H1 (cell line): ENCODE results near the gene TMEM243. TPM values are rescaled to one million over a fixed set of nuclear protein-coding genes. Genes with fewer than 3 reads are reported as not detected.
A peak's percentile ranks its signal among the peaks of the same experiment; 100 is the strongest.

Source experiments
- CTCF ChIA-PET: fragments of 300-600 bp; sonication (Branson Sonifier 250); formaldehyde crosslinking; loops from one replicate; lab custom pipeline; 2021; ENCODE audit not compliant: partially characterized antibody; lab: Charles Lee
- POLR2A ChIA-PET: fragments of 300-600 bp; sonication (Branson Sonifier 250); formaldehyde crosslinking; loops from one replicate; lab custom pipeline; 2021; ENCODE audit warnings: inconsistent platforms; ENCODE audit not compliant: partially characterized antibody; lab: Charles Lee
- DNase-seq, 2 experiments: peaks; one replicate each; pipeline versions ENCODE4 v3.0.0 to v3.0.0-alpha.2; 2010 to 2022; ENCODE audit warnings: low spot score in 2 of 2, low read depth in 1 of 2, mixed read lengths in 1 of 2
- FAIRE-seq: peaks from 2 replicates; lab custom pipeline; 2011; peaks lifted over from hg19 to GRCh38; lab: Jason Lieb, UNC
- H2AFZ ChIP-seq: 2 replicates; pipeline ENCODE4 v1.8.1; 2012; ENCODE audit warnings: low read length, inconsistent platforms
- H2AK5ac ChIP-seq: 2 replicates; pipeline ENCODE4 v1.6.1; 2013; ENCODE audit warnings: low read depth, low read length
- H2BK120ac ChIP-seq: replicated peaks from 2 replicates; pipeline ENCODE3; 2013; ENCODE audit warnings: low read depth, low read length, inconsistent platforms
- H2BK12ac ChIP-seq: 2 replicates; pipeline ENCODE4 v1.6.1; 2013; ENCODE audit warnings: low read depth, low read length
- H2BK15ac ChIP-seq: 2 replicates; pipeline ENCODE4 v1.6.1; 2013; ENCODE audit warnings: low read length
- H2BK20ac ChIP-seq: 2 replicates; pipeline ENCODE4 v1.6.1; 2013; ENCODE audit warnings: low read length
- H2BK5ac ChIP-seq: 2 replicates; pipeline ENCODE4 v1.6.1; 2013; ENCODE audit warnings: low read depth, low read length
- H3K14ac ChIP-seq: 2 replicates; pipeline ENCODE4 v1.6.1; 2013; ENCODE audit warnings: inconsistent platforms; ENCODE audit not compliant: insufficient read length
- H3K18ac ChIP-seq: 2 replicates; pipeline ENCODE4 v1.6.1; 2013; ENCODE audit warnings: low read length; ENCODE audit errors: extremely low read depth
- H3K23ac ChIP-seq: 2 replicates; pipeline ENCODE4 v1.6.1; 2013; ENCODE audit warnings: inconsistent platforms; ENCODE audit not compliant: insufficient read length
- H3K23me2 ChIP-seq: 2 replicates; pipeline ENCODE4 v1.6.1; 2013; ENCODE audit warnings: low read depth, low read length
- H3K27ac ChIP-seq: 2 replicates; pipeline ENCODE4 v1.6.1; 2011; ENCODE audit warnings: low read depth, low read length, inconsistent platforms
- H3K27me3 ChIP-seq, 4 experiments: replicated peaks in 1 of 4; 1 replicate in 1 of 4; 2 replicates in 3 of 4; pipeline versions ENCODE4 v1.6.1 to v1.8.1; 2011 to 2013; ENCODE audit warnings: low read length in 3 of 4, mild to moderate bottlenecking in 3 of 4, inconsistent platforms in 2 of 4, mixed read lengths in 2 of 4, moderate library complexity in 1 of 4; ENCODE audit not compliant: control insufficient read depth in 3 of 4, insufficient read depth in 3 of 4; ENCODE audit errors: extremely low read depth in 1 of 4
- H3K36me3 ChIP-seq, 4 experiments: 2 replicates each; pipeline versions ENCODE4 v1.6.1 to v1.8.1; 2011 to 2013; ENCODE audit warnings: mild to moderate bottlenecking in 4 of 4, low read length in 3 of 4, moderate library complexity in 2 of 4, control low read depth in 1 of 4, inconsistent platforms in 1 of 4; ENCODE audit not compliant: insufficient read depth in 4 of 4, control insufficient read depth in 2 of 4
- H3K4ac ChIP-seq: replicated peaks from 2 replicates; pipeline ENCODE3; 2013; ENCODE audit warnings: low read length, low read depth, mixed read lengths, inconsistent platforms; ENCODE audit not compliant: insufficient read length
- H3K4me1 ChIP-seq, 4 experiments: replicated peaks in 1 of 4; 1 replicate in 1 of 4; 2 replicates in 3 of 4; pipeline versions ENCODE4 v1.6.1 to v1.8.1; 2011 to 2013; ENCODE audit warnings: low read length in 3 of 4, inconsistent platforms in 2 of 4, mixed read lengths in 1 of 4; ENCODE audit not compliant: insufficient read depth in 4 of 4, control insufficient read depth in 3 of 4
- H3K4me2 ChIP-seq, 2 experiments: 2 replicates each; pipeline versions ENCODE4 v1.6.1 to v1.8.1; 2011 to 2013; ENCODE audit warnings: low read depth in 2 of 2, low read length in 2 of 2, control low read depth in 1 of 2, inconsistent platforms in 1 of 2, mild to moderate bottlenecking in 1 of 2; ENCODE audit not compliant: insufficient read depth in 1 of 2
- H3K4me3 ChIP-seq, 4 experiments: fragments of 200-600, 300-600 bp in 1 of 4; sonication (generic), shearing (Covaris generic), sonication (Bioruptor Twin) in 1 of 4; 2 replicates each; pipeline versions ENCODE4 v1.5.1 to v1.8.1; 2011 to 2016; ENCODE audit warnings: low read length in 4 of 4, low read depth in 3 of 4, control low read depth in 2 of 4, inconsistent platforms in 2 of 4, mild to moderate bottlenecking in 2 of 4, mixed read lengths in 1 of 4, moderate library complexity in 1 of 4; ENCODE audit not compliant: insufficient read depth in 2 of 4; ENCODE audit errors: extremely low read depth in 1 of 4
- H3K56ac ChIP-seq: replicated peaks from 2 replicates; pipeline ENCODE3; 2013; ENCODE audit warnings: low read depth, mild to moderate bottlenecking, mixed read lengths, low read length, inconsistent platforms; ENCODE audit not compliant: insufficient read length
- H3K79me1 ChIP-seq: 2 replicates; pipeline ENCODE4 v1.6.1; 2013; ENCODE audit warnings: low read depth, low read length, control low read depth
- H3K79me2 ChIP-seq, 2 experiments: 2 replicates each; pipeline versions ENCODE4 v1.6.1 to v1.8.1; 2012 to 2013; ENCODE audit warnings: low read length in 2 of 2, mild to moderate bottlenecking in 2 of 2, inconsistent platforms in 1 of 2; ENCODE audit not compliant: insufficient read depth in 2 of 2, control insufficient read depth in 1 of 2
- H3K9ac ChIP-seq, 4 experiments: replicated peaks in 1 of 4; 1 replicate in 1 of 4; 2 replicates in 3 of 4; pipeline versions ENCODE4 v1.6.1 to v1.8.1; 2011 to 2013; ENCODE audit warnings: low read depth in 3 of 4, low read length in 3 of 4, control low read depth in 2 of 4, mild to moderate bottlenecking in 2 of 4, moderate library complexity in 2 of 4, inconsistent platforms in 1 of 4; ENCODE audit errors: extremely low read depth in 1 of 4
- H3K9me3 ChIP-seq, 2 experiments: 2 replicates each; pipeline versions ENCODE4 v1.6.1 to v1.8.1; 2012 to 2013; ENCODE audit warnings: mild to moderate bottlenecking in 2 of 2, moderate library complexity in 2 of 2, control low read depth in 1 of 2, inconsistent platforms in 1 of 2, low read depth in 1 of 2, low read length in 1 of 2, mixed read lengths in 1 of 2; ENCODE audit not compliant: insufficient read depth in 2 of 2
- H4K20me1 ChIP-seq, 2 experiments: replicated peaks in 1 of 2; 2 replicates each; pipeline versions ENCODE3 to v1.8.1; 2011 to 2013; ENCODE audit warnings: inconsistent platforms in 2 of 2, low read length in 2 of 2, mild to moderate bottlenecking in 1 of 2; ENCODE audit not compliant: insufficient read depth in 2 of 2, control insufficient read depth in 1 of 2
- H4K5ac ChIP-seq: 2 replicates; pipeline ENCODE4 v1.6.1; 2013; ENCODE audit warnings: low read length, low read depth, mixed read lengths, inconsistent platforms; ENCODE audit not compliant: insufficient read length
- H4K8ac ChIP-seq: 2 replicates; pipeline ENCODE4 v1.8.0; 2013; ENCODE audit warnings: mild to moderate bottlenecking, moderate library complexity, low read length, inconsistent platforms; ENCODE audit not compliant: insufficient read depth; ENCODE audit errors: extremely low read depth
- H4K91ac ChIP-seq: replicated peaks from 2 replicates; pipeline ENCODE3; 2013; ENCODE audit warnings: low read length, mixed read lengths, inconsistent platforms; ENCODE audit not compliant: insufficient read length
- BACH1 ChIP-seq: IDR thresholded peaks from 2 replicates; pipeline ENCODE4 v1.6.1; 2012; ENCODE audit warnings: low read length, improper control_type of control experiment
- MAFK ChIP-seq: IDR thresholded peaks from 2 replicates; pipeline ENCODE4 v1.6.1; 2012; ENCODE audit warnings: low read depth, mild to moderate bottlenecking, improper control_type of control experiment, low read length
- RFX5 ChIP-seq: IDR thresholded peaks from 2 replicates; pipeline ENCODE4 v1.6.1; 2011; ENCODE audit warnings: low read depth, low read length, improper control_type of control experiment, borderline replicate concordance
- SP1 ChIP-seq: IDR thresholded peaks from 2 replicates; pipeline ENCODE4 v1.6.1; 2011; ENCODE audit warnings: low read depth, low read length
- WGBS, 2 experiments: shearing (Covaris generic) in 1 of 2; methylation state at CpG; one replicate each; pipeline versions ENCODE4 v1.1.6 to v1.1.7; 2013 to 2015; ENCODE audit warnings: low lambda C conversion rate in 2 of 2, mixed read lengths in 2 of 2, inconsistent platforms in 1 of 2, low coverage in 1 of 2, missing lambda C conversion rate in 1 of 2; ENCODE audit not compliant: insufficient replicate concordance in 2 of 2, insufficient coverage in 1 of 2, insufficient read length in 1 of 2; ENCODE audit errors: extremely low coverage in 1 of 2, missing lambda C conversion rate in 1 of 2; 5-methylcytosine and 5-hydroxymethylcytosine counted together
- polyA plus RNA-seq, 7 experiments: library from polyadenylated mRNA; depleted of rRNA in 3 of 7; stranded (reverse) in 5 of 7; unstranded in 2 of 7; fragments of >200 nt in 5 of 7; fragments of 200-250 nt in 2 of 7; gene quantifications; 1 replicate in 5 of 7; 2 replicates in 1 of 7; 4 replicates in 1 of 7; pipeline versions ENCODE4 v1.2.1 to v1.2.3, GENCODE V29; 2011 to 2013; ENCODE audit warnings: missing spikeins in 2 of 7, mixed read lengths in 2 of 7
- total RNA-seq: library from RNA; stranded (reverse); fragmentation: NEBNext Ultra II Directional; extraction: Animal tissue kit (Norgen Biotek cat#: 25700); gene quantifications from 2 replicates; pipeline ENCODE4 v1.2.1, GENCODE V29; 2021
- TF ChIP-seq, protein P1 (sequence below): IDR thresholded peaks from 2 replicates; pipeline ENCODE4 v1.6.1; 2012; ENCODE audit warnings: low read length, inconsistent platforms

TMEM243 gene
- total and polyA plus RNA-seq, 2 of the 8 experiments (the other 6 are each of a cell fraction or from before 2014, with no cell fraction given) = 23.7 to 27.6 TPM

DNA sequence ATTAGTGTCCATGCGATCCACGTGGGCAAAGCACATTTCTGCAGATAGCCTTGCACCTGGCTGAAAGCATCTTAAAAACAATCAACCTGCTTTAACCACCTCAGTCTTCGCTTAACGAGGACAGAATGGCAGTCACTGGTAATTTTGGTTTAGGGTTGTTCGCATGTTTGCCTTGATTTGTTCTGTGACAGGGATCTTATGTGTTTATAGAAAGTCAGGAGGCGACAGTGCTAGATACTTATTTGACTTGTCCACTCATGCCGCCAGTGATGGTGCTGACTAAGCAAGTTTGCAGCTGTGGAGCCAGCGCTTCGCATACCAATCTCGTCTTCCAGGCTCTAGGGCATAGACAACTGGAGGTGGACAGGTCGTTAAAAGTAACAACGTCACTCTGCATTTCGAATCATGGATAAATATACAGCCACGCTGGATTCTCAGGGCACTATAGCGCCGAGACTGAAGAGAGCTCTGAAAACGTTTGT, 1.2 kb upstream of the TMEM243 start:
- DNase-seq (no peak), FAIRE-seq (no peak)
- Histone ChIP-seq H3K56ac (no peak overlapping the region), H2BK120ac (no peak overlapping the region), H3K4ac (no peak overlapping the region), H3K4me1 (peaks cover 0 to 7% (median under 1%) of the 10 kb centered on the region in 4 experiments; a peak in 4 of 7 replicates), H4K91ac (no peak overlapping the region), H2BK15ac (no peak overlapping the region), H2BK5ac (no peak overlapping the region), H3K23ac (no peak overlapping the region), H4K5ac (no peak overlapping the region), H3K36me3 (peaks cover 0 to 6% (median 3%) of the 10 kb centered on the region in 4 experiments; a peak in 2 of 8 replicates), H3K9ac (0 out of 7 replicates have a peak overlapping the region, but pooled peaks of 1 of the 4 experiments have one; percentile 76), H2AK5ac (no peak overlapping the region), H2BK12ac (no peak overlapping the region), H4K20me1 (peaks cover 0 to 1% of the 10 kb centered on the region in 2 experiments), H2BK20ac (no peak overlapping the region), H3K27ac (no peak overlapping the region), H3K18ac (no peak overlapping the region), H3K27me3 (peaks cover 0 to 18% (median 15%) of the 10 kb centered on the region in 4 experiments; a peak in 5 of 7 replicates), H2AFZ (peak overlapping the region; percentile 88), H3K23me2 (peaks cover 14% of the 10 kb centered on the region; the same call in 1 of the 2 replicates), H3K4me2 (peak overlapping the region; percentile 59 to 81), H3K4me3 (peak overlapping the region; percentile 80 to 98 (median 92); a peak in 7 of 8 replicates), H4K8ac (no peak overlapping the region), H3K79me2 (peaks cover 0 to 25% of the 10 kb centered on the region in 2 experiments; a peak in 3 of 4 replicates), H3K79me1 (peaks cover 2% of the 10 kb centered on the region; the same call in 1 of the 2 replicates), H3K9me3 (no peaks in the 10 kb centered on the region), H3K14ac (no peak overlapping the region)
- WGBS, 2 experiments = 25% methylated on average over 17 of the region's 17 CpGs; no CpG with 5 or more reads in 1 of the 2 experiments
- TF ChIP-seq SP1 = no peak
- TF ChIP-seq MAFK = peak; percentile 76
- 0 out of 2 replicates have a peak, but pooled peaks have one; percentile 36 for TF ChIP-seq BACH1
- TF ChIP-seq, protein P1, sequence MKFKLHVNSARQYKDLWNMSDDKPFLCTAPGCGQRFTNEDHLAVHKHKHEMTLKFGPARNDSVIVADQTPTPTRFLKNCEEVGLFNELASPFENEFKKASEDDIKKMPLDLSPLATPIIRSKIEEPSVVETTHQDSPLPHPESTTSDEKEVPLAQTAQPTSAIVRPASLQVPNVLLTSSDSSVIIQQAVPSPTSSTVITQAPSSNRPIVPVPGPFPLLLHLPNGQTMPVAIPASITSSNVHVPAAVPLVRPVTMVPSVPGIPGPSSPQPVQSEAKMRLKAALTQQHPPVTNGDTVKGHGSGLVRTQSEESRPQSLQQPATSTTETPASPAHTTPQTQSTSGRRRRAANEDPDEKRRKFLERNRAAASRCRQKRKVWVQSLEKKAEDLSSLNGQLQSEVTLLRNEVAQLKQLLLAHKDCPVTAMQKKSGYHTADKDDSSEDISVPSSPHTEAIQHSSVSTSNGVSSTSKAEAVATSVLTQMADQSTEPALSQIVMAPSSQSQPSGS = no peak
- TF ChIP-seq RFX5 = peak; percentile 11; the same call in 1 of the 2 replicates
- ChIA-PET CTCF (interaction anchor here (1.0 to 3.0 kb wide), 8 partner anchors 9 to 195 kb away, joined by 3 to 14 read pairs (median 4); no protein-coding TSS in a partner anchor), POLR2A (interaction anchor here (0.6 to 5.5 kb wide), 10 partner anchors 9 to 161 kb away, joined by 3 to 40 read pairs (median 5); partner anchors contain the start of genes DMTF1 and ELAPOR2)
